ENCODE measurements around the gene CASP3. TPM values are rescaled to one million over a fixed set of nuclear protein-coding genes. Genes with fewer than 3 reads are reported as not detected.
A peak's percentile ranks its signal among the peaks of the same experiment; 100 is the strongest.
"Not testable (repeated sequence)": the region's sequence is repeated elsewhere in the genome, so short reads cannot be mapped to it uniquely, and the experiment has no call there.

Gene CASP3
- polyA plus RNA-seq, 4 donors = 37.2 to 66.6 (median 57.8) TPM

DNA sequence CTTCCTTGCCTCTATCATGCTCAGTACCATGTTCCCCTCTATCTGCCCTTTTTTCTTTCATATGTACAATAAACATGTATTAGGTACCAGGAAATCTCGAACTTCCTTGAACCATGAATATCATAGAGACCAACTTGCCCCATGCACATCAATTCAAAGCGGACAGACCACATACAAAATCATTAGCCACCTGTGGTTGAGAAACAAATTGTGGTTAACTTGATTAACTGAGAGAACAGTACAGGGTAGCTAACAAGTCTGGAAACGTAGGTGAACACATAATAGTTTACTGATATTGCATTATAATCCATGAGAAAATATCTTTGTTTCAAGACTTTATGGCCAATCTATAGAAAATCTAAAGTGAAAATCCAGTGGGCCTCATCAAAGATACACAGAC, 8.2 kb downstream of the CASP3 start:
- H3K36me3 ChIP-seq (ENCODE audit: control insufficient read depth in 3 of 3, insufficient read depth in 2 of 3, low read depth in 1 of 3, low read length in 3 of 3) = peaks cover 7 to 36% (median 11%) of the 10 kb centered on the region in 3 donors
- no peak overlapping the region for H3K4me3 ChIP-seq (ENCODE audit: low read depth in 1 of 3, low read length in 3 of 3)
- H3K9me3 ChIP-seq (ENCODE audit: control insufficient read depth in 2 of 2, insufficient read depth in 1 of 2, low read depth in 1 of 2, low read length in 1 of 2) = peaks cover 0 to 5% of the 10 kb centered on the region in 2 donors
- WGBS, 3 donors = 64 to 78% (median 78%) methylated on average over 3 of the region's 3 CpGs
- no peak for DNase-seq
- H3K27ac ChIP-seq (ENCODE audit: low read depth in 1 of 3, low read length in 2 of 3) = no peak overlapping the region
- FAIRE-seq = no peak
- no peaks in the 10 kb centered on the region for H3K27me3 ChIP-seq (ENCODE audit: control insufficient read depth in 3 of 3, insufficient read depth in 3 of 3, low read length in 3 of 3)
- peaks cover 4 to 11% (median 6%) of the 10 kb centered on the region in 3 donors for H3K4me1 ChIP-seq (ENCODE audit: control insufficient read depth in 3 of 3, insufficient read depth in 2 of 3, low read depth in 1 of 3, low read length in 2 of 3)

DNA sequence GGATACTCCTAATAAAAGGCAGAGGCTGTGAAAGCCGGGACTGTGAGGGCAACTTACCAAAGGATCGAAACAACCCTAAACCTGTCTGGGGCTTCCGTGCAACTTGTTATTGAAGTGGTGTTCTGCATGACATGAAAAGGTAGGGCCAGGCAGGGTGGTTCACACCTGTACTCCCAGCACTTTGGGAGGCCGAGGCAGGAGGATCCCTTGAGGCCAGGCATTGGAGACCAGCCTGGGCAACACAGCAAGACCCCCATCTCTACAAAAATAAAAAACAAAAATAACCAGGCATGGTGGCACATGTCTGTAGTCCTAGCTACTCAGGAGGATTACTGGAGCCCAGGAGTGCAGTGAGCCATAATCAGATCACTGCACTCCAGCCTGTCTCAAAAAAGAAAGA, 12.3 kb downstream of the CASP3 start:
- Histone ChIP-seq H3K36me3 (ENCODE audit: control insufficient read depth in 3 of 3, insufficient read depth in 2 of 3, low read depth in 1 of 3, low read length in 3 of 3) (peaks cover 9 to 35% (median 17%) of the 10 kb centered on the region in 3 donors), H3K4me3 (ENCODE audit: low read depth in 1 of 3, low read length in 3 of 3) (no peak overlapping the region), H3K27ac (ENCODE audit: low read depth in 1 of 3, low read length in 2 of 3) (peak overlapping the region in 1 of 3 donors; percentile 43), H3K4me1 (ENCODE audit: control insufficient read depth in 3 of 3, insufficient read depth in 2 of 3, low read depth in 1 of 3, low read length in 2 of 3) (peaks cover 4 to 6% (median 4%) of the 10 kb centered on the region in 3 donors), H3K9me3 (ENCODE audit: control insufficient read depth in 2 of 2, insufficient read depth in 1 of 2, low read depth in 1 of 2, low read length in 1 of 2) (peaks cover 0 to 5% of the 10 kb centered on the region in 2 donors), H3K27me3 (ENCODE audit: control insufficient read depth in 3 of 3, insufficient read depth in 3 of 3, low read length in 3 of 3) (no peaks in the 10 kb centered on the region)
- 68 to 92% (median 82%) methylated on average over 4 of the region's 4 CpGs for WGBS, 3 donors
- DNase-seq (no peak), FAIRE-seq (no peak)

DNA sequence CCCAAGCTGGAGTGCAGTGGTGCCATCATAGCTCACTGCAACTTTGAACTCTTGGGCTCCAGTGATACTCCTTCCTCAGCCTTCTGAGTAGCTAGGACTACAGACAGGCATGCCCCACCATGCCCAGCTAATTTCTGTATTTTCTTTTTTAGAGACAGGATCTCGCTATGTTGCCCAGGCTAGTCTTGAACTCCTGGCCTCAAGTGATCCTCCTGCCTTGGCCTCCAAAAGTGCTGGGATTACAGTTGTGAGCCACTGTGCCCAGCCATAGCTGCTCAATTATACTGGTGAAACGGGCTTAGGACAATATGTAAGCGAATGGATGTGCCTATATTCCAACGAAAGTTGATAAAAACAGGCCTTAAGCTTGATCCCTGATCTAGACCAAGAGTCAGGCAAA, 13.1 kb downstream of the CASP3 start:
- Histone ChIP-seq H3K36me3 (ENCODE audit: control insufficient read depth in 3 of 3, insufficient read depth in 2 of 3, low read depth in 1 of 3, low read length in 3 of 3) (peaks cover 9 to 37% (median 17%) of the 10 kb centered on the region in 3 donors), H3K4me3 (ENCODE audit: low read depth in 1 of 3, low read length in 3 of 3) (no peak overlapping the region), H3K4me1 (ENCODE audit: control insufficient read depth in 3 of 3, insufficient read depth in 2 of 3, low read depth in 1 of 3, low read length in 2 of 3) (peaks cover 2 to 6% (median 4%) of the 10 kb centered on the region in 3 donors), H3K9me3 (ENCODE audit: control insufficient read depth in 2 of 2, insufficient read depth in 1 of 2, low read depth in 1 of 2, low read length in 1 of 2) (peaks cover 0 to 5% of the 10 kb centered on the region in 2 donors), H3K27me3 (ENCODE audit: control insufficient read depth in 3 of 3, insufficient read depth in 3 of 3, low read length in 3 of 3) (no peaks in the 10 kb centered on the region), H3K27ac (ENCODE audit: low read depth in 1 of 3, low read length in 2 of 3) (peak overlapping the region in 2 of 3 donors; percentile 35 to 43)
- no peak for FAIRE-seq
- 96 to 98% (median 96%) methylated on average over 4 of the region's 4 CpGs for WGBS, 3 donors
- DNase-seq = no peak

DNA sequence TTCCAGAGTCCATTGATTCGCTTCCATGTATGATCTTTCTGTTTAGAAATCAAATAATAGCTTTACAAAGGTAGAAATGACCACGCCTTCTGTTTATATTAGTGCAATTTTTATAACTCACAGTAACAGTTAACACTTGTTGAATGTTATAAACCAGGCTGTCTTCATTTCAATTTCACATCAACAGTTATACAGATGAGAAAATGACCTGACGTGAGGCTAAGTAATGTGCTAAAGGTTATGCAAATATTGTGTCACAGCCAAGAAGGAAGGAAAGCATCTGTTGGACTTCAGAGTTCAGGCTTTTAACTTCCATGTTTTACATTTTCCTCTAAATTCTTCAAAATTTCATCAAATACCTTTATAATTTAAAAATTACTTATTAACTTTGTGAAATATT, 13.9 kb downstream of the CASP3 start:
- 27 to 49% (median 32%) methylated on average over 3 of the region's 3 CpGs for WGBS, 3 donors

DNA sequence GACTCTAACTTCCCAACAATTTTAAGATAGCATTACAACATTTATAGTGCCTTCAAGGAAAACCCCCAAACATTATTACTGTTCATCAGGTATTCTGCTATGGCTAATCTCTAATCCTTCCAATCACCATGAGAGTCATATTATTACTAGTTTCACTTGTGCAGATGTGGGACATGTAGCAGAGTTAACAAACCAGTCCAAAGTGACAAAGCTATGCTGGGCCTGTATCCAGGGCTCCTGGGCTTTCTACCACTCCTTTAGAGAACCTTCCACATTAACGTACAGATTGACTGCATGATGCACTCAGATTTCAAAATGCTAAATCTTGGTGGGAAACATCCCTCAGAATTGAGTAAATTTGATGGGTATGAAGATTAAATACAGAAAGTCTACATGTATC, 16.4 kb downstream of the CASP3 start:
- no peak overlapping the region for H3K4me3 ChIP-seq (ENCODE audit: low read depth in 1 of 3, low read length in 3 of 3)
- DNase-seq = no peak
- H3K27ac ChIP-seq (ENCODE audit: low read depth in 1 of 3, low read length in 2 of 3) = no peak overlapping the region
- WGBS, 3 donors = 72 to 90% (median 88%) methylated on average over 1 of the region's 1 CpG
- no peak for FAIRE-seq
- no peaks in the 10 kb centered on the region for H3K27me3 ChIP-seq (ENCODE audit: control insufficient read depth in 3 of 3, insufficient read depth in 3 of 3, low read length in 3 of 3)
- peaks cover 11 to 44% (median 21%) of the 10 kb centered on the region in 3 donors for H3K36me3 ChIP-seq (ENCODE audit: control insufficient read depth in 3 of 3, insufficient read depth in 2 of 3, low read depth in 1 of 3, low read length in 3 of 3)
- H3K9me3 ChIP-seq (ENCODE audit: control insufficient read depth in 2 of 2, insufficient read depth in 1 of 2, low read depth in 1 of 2, low read length in 1 of 2) = peaks cover 0 to 5% of the 10 kb centered on the region in 2 donors
- peaks cover 0 to 6% (median 4%) of the 10 kb centered on the region in 3 donors for H3K4me1 ChIP-seq (ENCODE audit: control insufficient read depth in 3 of 3, insufficient read depth in 2 of 3, low read depth in 1 of 3, low read length in 2 of 3)

More for the DNA sequence above, 13.9 kb downstream of the CASP3 start:
- H3K4me3 ChIP-seq (ENCODE audit: low read depth in 1 of 3, low read length in 3 of 3) = no peak overlapping the region
- H3K27ac ChIP-seq (ENCODE audit: low read depth in 1 of 3, low read length in 2 of 3) = peak overlapping the region in 1 of 3 donors; percentile 43
- no peak for FAIRE-seq
- DNase-seq = peak; percentile 65 to 75
- peaks cover 0 to 5% of the 10 kb centered on the region in 2 donors for H3K9me3 ChIP-seq (ENCODE audit: control insufficient read depth in 2 of 2, insufficient read depth in 1 of 2, low read depth in 1 of 2, low read length in 1 of 2)
- H3K4me1 ChIP-seq (ENCODE audit: control insufficient read depth in 3 of 3, insufficient read depth in 2 of 3, low read depth in 1 of 3, low read length in 2 of 3) = peaks cover 0 to 6% (median 4%) of the 10 kb centered on the region in 3 donors
- H3K27me3 ChIP-seq (ENCODE audit: control insufficient read depth in 3 of 3, insufficient read depth in 3 of 3, low read length in 3 of 3) = no peaks in the 10 kb centered on the region
- H3K36me3 ChIP-seq (ENCODE audit: control insufficient read depth in 3 of 3, insufficient read depth in 2 of 3, low read depth in 1 of 3, low read length in 3 of 3) = peaks cover 9 to 44% (median 17%) of the 10 kb centered on the region in 3 donors

DNA sequence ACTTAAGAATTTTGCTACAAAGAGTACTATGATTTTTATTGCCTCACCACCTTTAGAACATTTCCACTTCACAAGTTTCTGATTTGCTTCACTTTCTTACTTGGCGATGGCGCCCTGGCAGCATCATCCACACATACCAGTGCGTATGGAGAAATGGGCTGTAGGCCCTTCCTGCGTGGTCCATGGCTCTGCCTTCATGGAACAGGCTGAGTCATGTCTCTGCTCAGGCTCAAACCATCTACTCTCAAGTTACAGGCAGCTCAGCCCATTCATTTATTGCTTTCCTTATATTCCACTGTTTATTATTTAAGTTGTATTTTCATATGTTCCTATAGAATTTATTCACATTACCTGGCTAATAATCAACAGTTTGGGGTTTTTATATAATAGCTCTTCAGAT, 21.1 kb downstream of the CASP3 start:
- WGBS, 3 donors = 98 to 99% (median 98%) methylated on average over 4 of the region's 4 CpGs
- Histone ChIP-seq H3K4me1 (ENCODE audit: control insufficient read depth in 3 of 3, insufficient read depth in 2 of 3, low read depth in 1 of 3, low read length in 2 of 3) (peaks cover 0 to 12% (median 0%) of the 10 kb centered on the region in 3 donors), H3K9me3 (ENCODE audit: control insufficient read depth in 2 of 2, insufficient read depth in 1 of 2, low read depth in 1 of 2, low read length in 1 of 2) (no peaks in the 10 kb centered on the region), H3K36me3 (ENCODE audit: control insufficient read depth in 3 of 3, insufficient read depth in 2 of 3, low read depth in 1 of 3, low read length in 3 of 3) (peaks cover 7 to 34% (median 9%) of the 10 kb centered on the region in 3 donors), H3K27ac (ENCODE audit: low read depth in 1 of 3, low read length in 2 of 3) (no peak overlapping the region), H3K27me3 (ENCODE audit: control insufficient read depth in 3 of 3, insufficient read depth in 3 of 3, low read length in 3 of 3) (no peaks in the 10 kb centered on the region), H3K4me3 (ENCODE audit: low read depth in 1 of 3, low read length in 3 of 3) (no peak overlapping the region)
- DNase-seq = no peak
- FAIRE-seq = no peak

DNA sequence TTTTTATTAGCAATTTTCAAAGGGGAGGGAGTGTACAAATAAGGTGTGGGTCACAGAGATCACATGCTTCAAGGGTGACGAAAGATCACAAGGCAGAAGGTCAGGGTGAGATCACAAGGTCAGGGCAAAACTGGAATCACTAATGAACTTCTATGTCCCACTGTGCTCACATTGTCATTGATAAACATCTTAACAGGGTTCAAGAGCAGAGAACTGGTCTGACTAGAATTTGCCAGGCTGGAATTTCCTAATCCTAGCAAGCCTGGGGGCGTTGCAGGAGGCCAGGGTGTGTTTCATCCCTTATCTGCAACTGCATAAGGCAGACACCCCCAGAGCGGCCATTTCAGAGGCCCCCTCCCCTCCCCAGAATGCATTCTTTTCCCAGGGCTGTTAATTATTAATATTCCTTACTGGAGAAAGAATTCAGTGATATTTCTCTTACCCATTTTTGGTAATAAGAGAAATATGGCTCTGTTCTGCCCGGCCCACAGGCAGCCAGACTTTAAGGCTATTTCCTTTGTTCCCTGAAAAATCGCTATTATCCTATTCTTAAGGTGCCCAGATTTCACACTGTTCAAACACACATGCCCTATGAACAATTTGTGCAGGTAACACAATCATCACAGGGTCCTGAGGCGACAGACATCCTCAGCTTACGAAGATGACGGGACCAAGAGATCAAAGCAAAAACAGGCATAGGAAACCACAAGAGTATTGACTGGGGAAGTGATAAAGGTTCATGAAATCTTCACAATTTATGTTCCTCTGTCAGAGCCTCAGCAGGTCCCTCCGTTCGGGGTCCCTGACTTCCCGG, 23.3 kb downstream of the CASP3 start:
- H3K4me3 ChIP-seq (ENCODE audit: low read depth in 1 of 3, low read length in 3 of 3); H3K9me3 ChIP-seq (ENCODE audit: control insufficient read depth in 2 of 2, insufficient read depth in 1 of 2, low read depth in 1 of 2, low read length in 1 of 2); FAIRE-seq; H3K27me3 ChIP-seq (ENCODE audit: control insufficient read depth in 3 of 3, insufficient read depth in 3 of 3, low read length in 3 of 3): not testable (repeated sequence)
- Histone ChIP-seq H3K27ac (ENCODE audit: low read depth in 1 of 3, low read length in 2 of 3) (peak overlapping the region in 1 of 3 donors; percentile 84), H3K36me3 (ENCODE audit: control insufficient read depth in 3 of 3, insufficient read depth in 2 of 3, low read depth in 1 of 3, low read length in 3 of 3) (peaks cover 4 to 29% (median 9%) of the 10 kb centered on the region in 3 donors), H3K4me1 (ENCODE audit: control insufficient read depth in 3 of 3, insufficient read depth in 2 of 3, low read depth in 1 of 3, low read length in 2 of 3) (peaks cover 0 to 14% (median 0%) of the 10 kb centered on the region in 3 donors)
- WGBS, 3 donors = 81 to 86% (median 85%) methylated on average over 11 of the region's 11 CpGs
- DNase-seq = peak in 1 of 2 donors; percentile 68

DNA sequence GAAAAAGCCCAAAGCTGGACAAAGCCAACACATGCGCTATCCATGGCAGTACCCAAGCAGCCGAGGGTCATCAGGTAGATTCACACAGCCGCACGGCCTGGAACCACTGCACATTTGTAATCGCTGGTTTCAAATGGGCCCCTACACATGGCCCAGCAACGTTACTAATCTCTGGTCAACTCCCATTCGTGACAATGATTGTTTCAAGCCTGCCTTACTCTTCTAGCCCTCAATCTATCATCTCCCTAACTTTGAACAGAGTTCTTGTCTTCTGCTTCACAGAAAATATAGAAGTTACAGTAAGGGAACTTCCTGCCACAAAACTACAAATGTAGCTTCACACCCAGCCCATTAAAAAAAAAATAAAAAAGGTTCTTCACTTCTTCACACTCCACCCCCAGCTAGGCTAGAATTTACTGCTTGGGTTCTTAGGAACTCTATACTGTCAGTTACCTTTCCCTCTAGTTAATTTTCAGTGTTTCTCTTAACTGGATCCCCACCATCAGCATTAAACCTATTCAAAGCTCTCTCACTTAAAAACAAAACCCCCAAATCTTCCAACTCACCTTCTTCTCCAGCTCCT, 24.2 kb downstream of the CASP3 start:
- Histone ChIP-seq H3K4me1 (ENCODE audit: control insufficient read depth in 3 of 3, insufficient read depth in 2 of 3, low read depth in 1 of 3, low read length in 2 of 3) (peaks cover 0 to 14% (median 0%) of the 10 kb centered on the region in 3 donors), H3K27me3 (ENCODE audit: control insufficient read depth in 3 of 3, insufficient read depth in 3 of 3, low read length in 3 of 3) (no peaks in the 10 kb centered on the region), H3K27ac (ENCODE audit: low read depth in 1 of 3, low read length in 2 of 3) (peak overlapping the region in 1 of 3 donors; percentile 84), H3K9me3 (ENCODE audit: control insufficient read depth in 2 of 2, insufficient read depth in 1 of 2, low read depth in 1 of 2, low read length in 1 of 2) (no peaks in the 10 kb centered on the region), H3K36me3 (ENCODE audit: control insufficient read depth in 3 of 3, insufficient read depth in 2 of 3, low read depth in 1 of 3, low read length in 3 of 3) (peaks cover 4 to 22% (median 9%) of the 10 kb centered on the region in 3 donors), H3K4me3 (ENCODE audit: low read depth in 1 of 3, low read length in 3 of 3) (no peak overlapping the region)
- FAIRE-seq (no peak), DNase-seq (no peak)
- 89 to 94% (median 90%) methylated on average over 7 of the region's 7 CpGs for WGBS, 3 donors
